Panc1 (cell line): ENCODE results near the gene GPR137C. TPM values are rescaled to one million over a fixed set of nuclear protein-coding genes. Genes with fewer than 3 reads are reported as not detected.

Experiments
- ATAC-seq: fragments of 200-7000 bp; cut with Tn5 transposase; 2 replicates; pipeline ENCODE4 v1.9.1; 2020; ENCODE audit warnings: mild to moderate bottlenecking, moderate library complexity
- BruUV-seq: library from RNA; stranded (reverse); fragments of 400-500 nt; replicated peaks from 2 replicates; lab custom pipeline; 2021; lab: Mats Ljungman, UMichigan
- CTCF ChIA-PET: fragments of 300-600 bp; sonication (Branson Sonifier 250); formaldehyde crosslinking; loops from one replicate; lab custom pipeline; 2022; ENCODE audit warnings: antibody characterized with exemption; lab: Charles Lee
- POLR2A ChIA-PET: fragments of 300-600 bp; sonication (Branson Sonifier 250); formaldehyde crosslinking; loops from one replicate; lab custom pipeline; 2022; ENCODE audit warnings: antibody characterized with exemption; lab: Charles Lee
- DNase-seq: peaks from one replicate; pipeline ENCODE4 v3.0.0-alpha.2; 2010; ENCODE audit warnings: low read depth, low spot score
- H3K27ac ChIP-seq: 2 replicates; pipeline ENCODE4 v1.5.1; 2011; ENCODE audit warnings: mild to moderate bottlenecking, low read length, inconsistent platforms
- H3K27me3 ChIP-seq: fragments of 200-500 bp; sonication (Bioruptor generic); 2 replicates; pipeline ENCODE4 v1.6.0; 2014; ENCODE audit warnings: low read length, inconsistent platforms; ENCODE audit not compliant: control insufficient read depth, insufficient read depth
- H3K36me3 ChIP-seq: fragments of 200-500 bp; sonication (Bioruptor generic); 2 replicates; pipeline ENCODE4 v1.5.1; 2014; ENCODE audit warnings: inconsistent platforms, mild to moderate bottlenecking, low read length, moderate library complexity; ENCODE audit not compliant: control insufficient read depth, insufficient read depth
- H3K4me1 ChIP-seq: 2 replicates; pipeline ENCODE4 v1.5.1; 2011; ENCODE audit warnings: inconsistent platforms, mild to moderate bottlenecking, low read length, moderate library complexity; ENCODE audit not compliant: control insufficient read depth, insufficient read depth
- H3K4me3 ChIP-seq, 2 experiments: 2 replicates each; pipeline ENCODE4 v1.5.1; 2011 to 2012; ENCODE audit warnings: low read depth in 2 of 2, low read length in 2 of 2, mild to moderate bottlenecking in 2 of 2, inconsistent platforms in 1 of 2, moderate library complexity in 1 of 2
- H3K9me3 ChIP-seq: fragments of 200-500 bp; sonication (Bioruptor generic); 2 replicates; pipeline ENCODE4 v1.5.1; 2014; ENCODE audit warnings: low read depth, mild to moderate bottlenecking, inconsistent platforms, low read length, moderate library complexity; ENCODE audit not compliant: control insufficient read depth, insufficient read depth
- CTCF ChIP-seq: fragments of 450-650 bp; IDR thresholded peaks from 2 replicates; pipeline ENCODE4 v1.5.1; 2017; ENCODE audit warnings: mild to moderate bottlenecking
- POLR2AphosphoS5 ChIP-seq: IDR thresholded peaks from 2 replicates; pipeline ENCODE4 v1.6.1; 2012; ENCODE audit warnings: mild to moderate bottlenecking, low read depth, low read length, moderate library complexity
- REST ChIP-seq, 2 experiments: IDR thresholded peaks; 2 replicates each; pipeline ENCODE4 v1.6.1; 2011 to 2012; ENCODE audit warnings: low read depth in 2 of 2, control low read depth in 1 of 2, low read length in 1 of 2, mild to moderate bottlenecking in 1 of 2, moderate library complexity in 1 of 2; ENCODE audit not compliant: insufficient read depth in 1 of 2
- SIN3A ChIP-seq: IDR thresholded peaks from 2 replicates; pipeline ENCODE4 v1.6.1; 2012; ENCODE audit warnings: low read depth, mild to moderate bottlenecking, low read length, moderate library complexity, borderline replicate concordance; ENCODE audit not compliant: insufficient read depth
- TCF7L2 ChIP-seq: IDR thresholded peaks from 2 replicates; pipeline ENCODE4 v1.6.1; 2011; ENCODE audit warnings: mild to moderate bottlenecking, low read depth, low read length, inconsistent platforms
- in situ Hi-C: cut with HindIII; loops from 2 replicates; pipeline ENCODE4 v1.10.0; 2016; ENCODE audit warnings: low sequenced_read_pairs, low pct_unique_long_range_greater_than_20kb
- intact Hi-C: fragments of 100-400 bp; cut with micrococcal nuclease; formaldehyde crosslinking; loops from one replicate; pipeline ENCODE4 v1.10.0; 2022; ENCODE audit not compliant: unreplicated experiment
- total RNA-seq: library from RNA; stranded (reverse); gene quantifications from one replicate; pipeline ENCODE4 v1.2.1, GENCODE V29; 2021; ENCODE audit not compliant: unreplicated experiment

GPR137C gene
- total RNA-seq, 1 experiment from 2014 or later, result 2.7 TPM

GRCh38 chr14:52575858-52576257 lies 23.2 kb downstream of the GPR137C start:
- no peaks in the 10 kb centered on the region for H3K27me3 ChIP-seq
- no peaks in the 10 kb centered on the region for H3K4me1 ChIP-seq
- no TSS peak for BruUV-seq
- CTCF ChIA-PET, result no interaction called here
- no peaks in the 10 kb centered on the region for H3K9me3 ChIP-seq
- intact Hi-C loops, result no loop called here
- ATAC-seq (no peak), DNase-seq (no peak)
- TF ChIP-seq POLR2AphosphoS5, result no peak
- no peak for TF ChIP-seq TCF7L2
- no peak for TF ChIP-seq SIN3A
- TF ChIP-seq CTCF, result no peak
- TF ChIP-seq REST (IDR thresholded peaks at IDR 0.05; ENCODE audit: insufficient read depth in 1 of 2, low read depth in 2 of 2, low read length in 1 of 2), result no peak
- H3K27ac ChIP-seq, result no peak overlapping the region
- POLR2A ChIA-PET, result no interaction called here
- H3K4me3 ChIP-seq, result no peak overlapping the region
- no peaks in the 10 kb centered on the region for H3K36me3 ChIP-seq
- in situ Hi-C loops, result no loop called here

GRCh38 chr14:52583544-52583943 lies 30.9 kb downstream of the GPR137C start:
- no peak for TF ChIP-seq TCF7L2
- TF ChIP-seq SIN3A, result no peak
- no peak for TF ChIP-seq CTCF
- no peak for TF ChIP-seq REST (IDR thresholded peaks at IDR 0.05; ENCODE audit: insufficient read depth in 1 of 2, low read depth in 2 of 2, low read length in 1 of 2)
- TF ChIP-seq POLR2AphosphoS5, result no peak

More at GRCh38 chr14:52583544-52583943, 30.9 kb downstream of the GPR137C start:
- no peak for ATAC-seq
- H3K27ac ChIP-seq, result no peak overlapping the region
- H3K27me3 ChIP-seq, result no peaks in the 10 kb centered on the region
- intact Hi-C loops, result no loop called here
- DNase-seq, result no peak
- H3K9me3 ChIP-seq, result no peaks in the 10 kb centered on the region
- H3K36me3 ChIP-seq, result no peaks in the 10 kb centered on the region
- H3K4me3 ChIP-seq, result no peak overlapping the region
- BruUV-seq, result no TSS peak
- H3K4me1 ChIP-seq, result no peaks in the 10 kb centered on the region
- POLR2A ChIA-PET, result no interaction called here
- in situ Hi-C loops, result no loop called here
- CTCF ChIA-PET, result no interaction called here
